Cardiac muscle cell (in vitro differentiated cells and primary cell): Measurements from ENCODE around the gene GTF2H2C. TPM values are rescaled to one million over a fixed set of nuclear protein-coding genes. Genes with fewer than 3 reads are reported as not detected.
"Not testable (repeated sequence)": the region's sequence is repeated elsewhere in the genome, so short reads cannot be mapped to it uniquely, and the experiment has no call there.

ENCODE experiments used
- DNase-seq, 2 donors: peaks; one replicate each; pipeline versions ENCODE4 v3.0.0 to v3.0.0-alpha.2; 2010 to 2017; ENCODE audit warnings: low read depth in 1 of 2, low spot score in 1 of 2
- H3K27ac ChIP-seq: fragments of 200-600 bp; sonication (generic); 2 replicates; pipeline ENCODE4 v1.5.1; 2016
- H3K27me3 ChIP-seq: fragments of 200-600 bp; sonication (generic); 2 replicates; pipeline ENCODE4 v1.6.0; 2016; ENCODE audit warnings: control low read depth
- H3K36me3 ChIP-seq: fragments of 200-600 bp; sonication (generic); 2 replicates; pipeline ENCODE4 v1.5.1; 2016; ENCODE audit warnings: control low read depth
- H3K4me1 ChIP-seq: fragments of 200-600 bp; sonication (generic); 2 replicates; pipeline ENCODE4 v1.8.1; 2017; ENCODE audit warnings: low read depth, mild to moderate bottlenecking, mixed run types
- H3K4me3 ChIP-seq: fragments of 200-600 bp; sonication (generic); 2 replicates; pipeline ENCODE4 v1.5.1; 2016; ENCODE audit warnings: mild to moderate bottlenecking
- H3K9me3 ChIP-seq: fragments of 200-600 bp; sonication (generic); 2 replicates; pipeline ENCODE4 v1.5.1; 2017; ENCODE audit warnings: low read depth, mild to moderate bottlenecking, control low read depth
- CTCF ChIP-seq: IDR thresholded peaks from 2 replicates; pipeline ENCODE4 v1.5.1; 2012; ENCODE audit warnings: low read depth, mild to moderate bottlenecking, low read length
- polyA plus RNA-seq: library from polyadenylated mRNA; unstranded; fragments of >200 nt; fragmentation: Nextera tagmentation; extraction: Ambion mirVana; gene quantifications from 2 replicates; pipeline ENCODE4 v1.2.1, GENCODE V29; 2016
- total RNA-seq: library from RNA; depleted of rRNA; stranded (reverse); fragments of >200 nt; gene quantifications from 2 replicates; pipeline ENCODE4 v1.2.3, GENCODE V29; 2016

Gene GTF2H2C
- total and polyA plus RNA-seq, 2 experiments from 2014 or later = 27.3 to 35.8 TPM

GRCh38 chr5:69527128-69527770 is 32.7 kb upstream of the GTF2H2C start:
- no peak for TF ChIP-seq CTCF
- DNase-seq = peak in 1 of 2 donors; percentile 38
- Histone ChIP-seq H3K27ac (no peak overlapping the region), H3K9me3 (no peaks in the 10 kb centered on the region), H3K36me3 (no peaks in the 10 kb centered on the region), H3K27me3 (no peaks in the 10 kb centered on the region), H3K4me3 (no peak overlapping the region), H3K4me1 (no peaks in the 10 kb centered on the region)

GRCh38 chr5:69528035-69528434 is 32.0 kb upstream of the GTF2H2C start:
- H3K27me3 ChIP-seq = no peaks in the 10 kb centered on the region
- H3K36me3 ChIP-seq = no peaks in the 10 kb centered on the region
- H3K9me3 ChIP-seq = no peaks in the 10 kb centered on the region
- no peak overlapping the region for H3K27ac ChIP-seq
- no peak for TF ChIP-seq CTCF
- no peaks in the 10 kb centered on the region for H3K4me1 ChIP-seq
- no peak overlapping the region for H3K4me3 ChIP-seq
- no peak for DNase-seq

- DNase-seq = no peak
- Histone ChIP-seq H3K36me3 (no peaks in the 10 kb centered on the region), H3K9me3 (no peaks in the 10 kb centered on the region), H3K27ac (no peak overlapping the region), H3K4me3 (no peak overlapping the region), H3K4me1 (no peaks in the 10 kb centered on the region), H3K27me3 (no peaks in the 10 kb centered on the region)
- no peak for TF ChIP-seq CTCF
Measured at GRCh38 chr5:69528609-69529008, 31.4 kb upstream of the GTF2H2C start.

DNA sequence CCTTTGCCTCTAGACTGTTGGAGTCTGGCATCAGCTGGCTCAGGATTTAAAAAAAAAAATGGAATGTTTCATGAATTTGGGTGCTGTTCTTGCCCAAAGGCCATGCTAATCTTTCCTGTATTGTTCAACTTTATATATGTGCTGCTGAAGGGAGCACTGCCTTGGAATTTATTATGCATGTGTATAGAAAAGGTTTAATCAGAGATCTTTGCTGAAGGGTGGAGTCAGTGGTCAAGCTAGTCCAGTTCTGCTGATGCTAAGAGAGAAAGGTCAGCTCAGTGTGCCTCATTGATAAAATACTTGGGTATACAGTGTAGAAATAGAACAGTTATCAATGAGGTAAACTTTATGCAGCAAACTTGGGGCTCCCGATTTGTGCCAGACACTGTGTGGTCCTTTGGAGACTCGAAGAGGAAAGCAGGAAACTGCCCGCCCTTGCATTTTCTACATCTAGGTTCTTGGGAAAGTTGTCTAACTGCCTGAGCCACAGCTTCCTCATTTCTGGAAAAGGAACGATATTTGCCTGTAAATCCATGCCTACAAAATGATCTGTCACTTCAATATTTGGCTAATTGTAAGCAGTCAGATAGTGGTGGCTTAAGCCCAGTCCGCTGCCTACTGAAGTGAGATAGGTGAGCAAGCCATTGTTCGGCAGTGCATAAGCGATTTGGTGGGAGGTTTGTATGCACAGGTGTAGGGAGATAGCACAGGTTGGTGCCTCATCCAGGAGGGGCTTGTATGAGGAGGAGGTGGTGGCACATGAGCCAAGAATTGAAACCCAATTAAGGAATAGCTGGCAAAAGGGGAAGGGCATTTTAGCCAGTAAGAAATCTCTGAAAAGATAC is 29.2 kb upstream of the GTF2H2C start:
- Histone ChIP-seq H3K27me3 (no peaks in the 10 kb centered on the region), H3K4me1 (no peaks in the 10 kb centered on the region), H3K4me3 (no peak overlapping the region), H3K9me3 (no peaks in the 10 kb centered on the region), H3K27ac (no peak overlapping the region), H3K36me3 (no peaks in the 10 kb centered on the region)
- TF ChIP-seq CTCF = no peak
- DNase-seq = no peak

- Histone ChIP-seq H3K9me3 (no peaks in the 10 kb centered on the region), H3K4me1 (no peaks in the 10 kb centered on the region), H3K4me3 (no peak overlapping the region), H3K27ac (no peak overlapping the region), H3K27me3 (no peaks in the 10 kb centered on the region), H3K36me3 (no peaks in the 10 kb centered on the region)
- no peak for TF ChIP-seq CTCF
- no peak for DNase-seq
Measured at GRCh38 chr5:69531406-69531801, 28.6 kb upstream of the GTF2H2C start.

GRCh38 chr5:69537911-69538310 is 22.1 kb upstream of the GTF2H2C start:
- H3K36me3 ChIP-seq, H3K9me3 ChIP-seq, H3K27ac ChIP-seq, H3K27me3 ChIP-seq, H3K4me3 ChIP-seq, DNase-seq, H3K4me1 ChIP-seq: not testable (repeated sequence)

- H3K27me3 ChIP-seq, DNase-seq, H3K27ac ChIP-seq, H3K36me3 ChIP-seq, H3K9me3 ChIP-seq, H3K4me1 ChIP-seq, H3K4me3 ChIP-seq: not testable (repeated sequence)
Measured at GRCh38 chr5:69538735-69539134, 21.3 kb upstream of the GTF2H2C start.

DNA sequence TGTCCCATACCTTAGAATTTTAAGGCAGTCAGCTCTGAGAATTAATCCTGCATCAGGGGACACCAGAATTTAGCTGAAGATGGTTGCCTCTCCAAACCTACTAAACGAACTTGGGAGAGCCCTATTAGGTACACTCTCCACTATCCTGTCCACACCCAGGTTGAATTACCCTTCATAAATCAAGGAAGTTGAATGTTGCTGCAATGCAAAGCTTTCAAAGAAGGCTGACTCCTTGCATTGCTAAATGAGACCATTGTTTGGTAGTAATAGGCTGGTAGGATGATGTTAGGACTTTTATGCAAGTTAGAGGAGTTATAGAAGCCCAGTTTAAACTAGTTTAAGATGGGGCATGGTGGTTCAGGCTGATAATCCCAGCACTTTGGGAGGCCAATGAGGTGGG is 18.6 kb upstream of the GTF2H2C start:
- H3K9me3 ChIP-seq, H3K36me3 ChIP-seq, H3K4me3 ChIP-seq, H3K27me3 ChIP-seq, H3K4me1 ChIP-seq, H3K27ac ChIP-seq, DNase-seq: not testable (repeated sequence)
